Upper lobe of left lung (tissue), 6 donors: Measurements from ENCODE around the gene MED31. TPM values are rescaled to one million over a fixed set of nuclear protein-coding genes. Genes with fewer than 3 reads are reported as not detected.

ENCODE experiments used
- ATAC-seq, 2 donors: fragments of 200-7000 bp; cut with Tn5 transposase; one replicate each; pipeline ENCODE4 v1.9.1; 2022; ENCODE audit warnings: mild to moderate bottlenecking in 2 of 2, moderate library complexity in 2 of 2; ENCODE audit not compliant: low FRiP score in 2 of 2
- DNase-seq, 2 donors: peaks; one replicate each; pipeline ENCODE4 v3.0.0-alpha.2; 2019 to 2020
- H3K27ac ChIP-seq, 4 donors: fragments of 200-600 bp; sonication (generic); one replicate each; pipeline ENCODE4 v1.5.1; 2016 to 2019
- H3K27me3 ChIP-seq, 4 donors: fragments of 200-600 bp; sonication (generic); one replicate each; pipeline ENCODE4 v1.5.1; 2017 to 2019
- H3K36me3 ChIP-seq, 4 donors: fragments of 200-600 bp; sonication (generic); one replicate each; pipeline ENCODE4 v1.5.1; 2016 to 2019
- H3K4me1 ChIP-seq, 4 donors: fragments of 200-600 bp; sonication (generic); one replicate each; pipeline ENCODE4 v1.5.1; 2018 to 2019
- H3K4me3 ChIP-seq, 4 donors: fragments of 200-600 bp; sonication (generic); one replicate each; pipeline ENCODE4 v1.5.1; 2017 to 2019; ENCODE audit warnings: mild to moderate bottlenecking in 2 of 4, moderate library complexity in 1 of 4
- H3K9me3 ChIP-seq, 4 donors: fragments of 200-600 bp; sonication (generic); one replicate each; pipeline ENCODE4 v1.5.1; 2018 to 2019
- CTCF ChIP-seq, 6 experiments: fragments of 450-650 bp in 4 of 6; fragments of 200-600 bp in 2 of 6; sonication (generic) in 2 of 6; IDR thresholded peaks; one replicate each; pipeline ENCODE4 v1.5.1; 2016 to 2019; ENCODE audit warnings: antibody characterized with exemption in 6 of 6
- EP300 ChIP-seq, 4 donors: sonication (generic); formaldehyde crosslinking; IDR thresholded peaks; one replicate each; pipeline ENCODE4 v1.5.1; 2017; ENCODE audit warnings: antibody characterized with exemption in 4 of 4, control low read depth in 2 of 4
- POLR2A ChIP-seq, 4 donors: fragments of 450-650 bp; IDR thresholded peaks; one replicate each; pipeline ENCODE4 v1.5.1; 2016 to 2017; ENCODE audit warnings: antibody characterized with exemption in 4 of 4, mild to moderate bottlenecking in 2 of 4
- POLR2AphosphoS5 ChIP-seq, 2 donors: sonication (generic); formaldehyde crosslinking; IDR thresholded peaks; one replicate each; pipeline ENCODE4 v1.5.1; 2017; ENCODE audit warnings: antibody characterized with exemption in 2 of 2
- WGBS, 2 donors: methylation state at CpG; one replicate each; pipeline ENCODE4 v1.1.5; 2017 to 2018; 5-methylcytosine and 5-hydroxymethylcytosine counted together
- total RNA-seq, 6 donors: library from RNA; depleted of rRNA in 4 of 6; stranded (reverse); fragments of >200 nt in 4 of 6; gene quantifications; one replicate each; pipeline versions ENCODE4 v1.1.0 to v1.2.1, GENCODE V29; 2016 to 2021
- donor health status: DM: no; HTN: no; CAD: no; lungs with moderate emphysema.
- donor health status: DM: no; HTN: yes; CAD: no; lungs with severe emphysema.

The MED31 gene
- total RNA-seq, 6 donors from 2014 or later = 1.8 to 22.9 (median 13.2) TPM

- Histone ChIP-seq H3K27me3 (no peaks in the 10 kb centered on the region), H3K4me1 (no peaks in the 10 kb centered on the region), H3K4me3 (no peak overlapping the region), H3K36me3 (no peaks in the 10 kb centered on the region), H3K27ac (no peak overlapping the region), H3K9me3 (no peaks in the 10 kb centered on the region)
- WGBS, 2 donors = 83 to 86% methylated on average over 3 to 4 of the region's 4 CpGs
- ATAC-seq (no peak), DNase-seq (no peak)
- TF ChIP-seq POLR2A (IDR thresholded peaks at IDR 0.05) (no peak), CTCF (IDR thresholded peaks at IDR 0.05) (no peak), POLR2AphosphoS5 (IDR thresholded peaks at IDR 0.05) (no peak), EP300 (IDR thresholded peaks at IDR 0.05) (no peak)
Measured at GRCh38 chr17:6686026-6686425, 34.6 kb upstream of the MED31 start.

- no peaks in the 10 kb centered on the region for H3K9me3 ChIP-seq
- no peak overlapping the region for H3K27ac ChIP-seq
- 84 to 87% methylated on average over 9 to 14 of the region's 14 CpGs for whole genome bisulfite sequencing, 2 donors
- DNase-seq (no peak), ATAC-seq (no peak)
- no peaks in the 10 kb centered on the region for H3K36me3 ChIP-seq
- H3K27me3 ChIP-seq = no peaks in the 10 kb centered on the region
- TF ChIP-seq POLR2AphosphoS5 (IDR thresholded peaks at IDR 0.05) (no peak), EP300 (IDR thresholded peaks at IDR 0.05) (no peak), POLR2A (IDR thresholded peaks at IDR 0.05) (no peak), CTCF (IDR thresholded peaks at IDR 0.05) (no peak)
- no peak overlapping the region for H3K4me3 ChIP-seq
- no peaks in the 10 kb centered on the region for H3K4me1 ChIP-seq
Measured at GRCh38 chr17:6684881-6685767, 33.7 kb upstream of the MED31 start.

GRCh38 chr17:6684460-6684783 lies 33.0 kb upstream of the MED31 start:
- H3K36me3 ChIP-seq = no peaks in the 10 kb centered on the region
- no peaks in the 10 kb centered on the region for H3K27me3 ChIP-seq
- H3K27ac ChIP-seq = no peak overlapping the region
- ATAC-seq (no peak), DNase-seq (no peak)
- TF ChIP-seq EP300 (IDR thresholded peaks at IDR 0.05) = no peak
- TF ChIP-seq POLR2A (IDR thresholded peaks at IDR 0.05) = no peak
- TF ChIP-seq CTCF (IDR thresholded peaks at IDR 0.05) = no peak
- TF ChIP-seq POLR2AphosphoS5 (IDR thresholded peaks at IDR 0.05) = no peak
- no peaks in the 10 kb centered on the region for H3K4me1 ChIP-seq
- no peaks in the 10 kb centered on the region for H3K9me3 ChIP-seq
- H3K4me3 ChIP-seq = no peak overlapping the region
- WGBS, 2 donors = 67 to 68% methylated on average over 7 of the region's 7 CpGs

- H3K27ac ChIP-seq = no peak overlapping the region
- no peak for DNase-seq
- H3K9me3 ChIP-seq = no peaks in the 10 kb centered on the region
- ATAC-seq = no peak
- H3K4me3 ChIP-seq = no peak overlapping the region
- H3K4me1 ChIP-seq = no peaks in the 10 kb centered on the region
- TF ChIP-seq EP300 (IDR thresholded peaks at IDR 0.05) (no peak), POLR2A (IDR thresholded peaks at IDR 0.05) (no peak), POLR2AphosphoS5 (IDR thresholded peaks at IDR 0.05) (no peak), CTCF (IDR thresholded peaks at IDR 0.05) (no peak)
- 85 to 90% methylated on average over 3 of the region's 3 CpGs for WGBS, 2 donors
- no peaks in the 10 kb centered on the region for H3K36me3 ChIP-seq
- no peaks in the 10 kb centered on the region for H3K27me3 ChIP-seq
Measured at GRCh38 chr17:6683730-6684459, 32.5 kb upstream of the MED31 start.
